Posterior cingulate gyrus (tissue), 11 donors: ENCODE data around the gene C17orf100.
"Not testable (repeated sequence)": the region's sequence is repeated elsewhere in the genome, so short reads cannot be mapped to it uniquely, and the experiment has no call there.

Source experiments
- DNase-seq, 10 donors: peaks; one replicate each; pipeline versions ENCODE4 v3.0.0 to v3.0.0-alpha.2; 2020 to 2021; ENCODE audit warnings: mixed read lengths in 3 of 10
- intact Hi-C: fragments of 100-400 bp; cut with DNase I; formaldehyde crosslinking; loops from one replicate; pipeline ENCODE4 v1.15.1; 2023

Gene C17orf100

DNA sequence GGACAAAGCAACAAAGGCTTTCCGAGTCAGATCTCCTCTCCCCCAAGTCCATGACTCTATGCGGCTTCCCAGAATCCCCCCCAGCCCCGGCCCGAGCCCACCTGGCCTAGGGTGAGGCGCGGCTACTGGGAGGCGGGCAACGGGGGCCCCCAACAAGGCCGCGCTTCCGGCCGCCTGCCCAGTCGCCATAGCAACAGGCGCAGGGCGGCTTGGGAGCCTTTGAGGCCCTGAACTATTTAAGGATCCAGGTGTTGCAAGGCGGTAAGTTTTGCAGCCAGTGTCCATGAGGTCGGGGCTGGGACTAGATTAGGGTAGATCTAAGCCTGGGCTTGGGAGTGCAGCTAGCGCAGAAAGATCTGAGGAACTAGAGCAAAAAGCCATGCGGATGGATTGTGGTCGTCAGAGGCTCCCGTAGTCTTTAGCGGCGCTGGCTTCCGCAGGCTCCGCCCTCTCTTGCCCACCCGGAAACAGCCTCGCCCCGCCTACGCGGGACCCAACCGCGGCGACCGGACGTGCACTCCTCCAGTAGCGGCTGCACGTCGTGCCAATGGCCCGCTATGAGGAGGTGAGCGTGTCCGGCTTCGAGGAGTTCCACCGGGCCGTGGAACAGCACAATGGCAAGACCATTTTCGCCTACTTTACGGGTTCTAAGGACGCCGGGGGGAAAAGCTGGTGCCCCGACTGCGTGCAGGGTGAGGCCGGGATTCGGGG lies 10.9 kb upstream of the C17orf100 start, which contains the start of the genes KIAA0753 and TXNDC17:
Gene KIAA0753, minus strand, starts transcription at position 176 of the 711 bp plus-strand sequence. CDS start 5,608 bp downstream, outside the sequence.
Gene TXNDC17, plus strand, starts transcription at position 525 of the 711 bp plus-strand sequence. Its CDS starts 23 bp downstream, at position 548.
- intact Hi-C loops = loop anchor here (1.0 to 10.0 kb wide), 2 partner anchors 11 to 166 kb away; partner anchors contain the start of genes C17orf100 and MED31
- DNase-seq = peak; percentile 84 to 98 (median 90)

DNA sequence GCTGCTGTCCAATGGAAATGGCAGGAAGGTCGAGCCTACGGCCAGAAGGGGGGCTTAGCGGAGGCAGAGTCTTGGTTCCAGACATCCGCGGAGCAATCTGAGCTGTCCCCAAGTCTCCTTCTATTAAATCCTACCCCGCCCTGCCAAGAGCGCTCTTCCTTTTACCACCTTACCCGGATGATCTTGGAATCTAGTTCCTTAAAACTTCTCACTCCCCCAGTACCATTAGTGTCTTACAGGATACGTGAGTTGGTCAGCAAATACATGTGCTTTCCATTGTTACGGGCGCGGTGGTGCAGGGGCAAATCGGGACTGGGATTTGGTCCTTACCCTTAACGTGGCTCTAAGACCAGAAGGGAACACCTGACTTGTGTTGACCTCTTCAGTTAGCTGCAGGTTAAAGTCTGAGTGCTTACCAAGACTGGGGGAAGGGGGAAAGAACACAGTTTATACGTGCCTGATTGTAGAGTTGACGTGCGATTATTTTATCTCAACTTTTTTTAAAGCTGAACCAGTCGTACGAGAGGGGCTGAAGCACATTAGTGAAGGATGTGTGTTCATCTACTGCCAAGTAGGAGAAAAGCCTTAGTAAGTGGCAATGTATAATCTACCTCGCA lies 10.2 kb upstream of the C17orf100 start:
- intact Hi-C loops = loop anchor here (1.0 to 10.0 kb wide), 2 partner anchors 10 to 167 kb away; partner anchors contain the start of genes C17orf100 and MED31
- no peak for DNase-seq

DNA sequence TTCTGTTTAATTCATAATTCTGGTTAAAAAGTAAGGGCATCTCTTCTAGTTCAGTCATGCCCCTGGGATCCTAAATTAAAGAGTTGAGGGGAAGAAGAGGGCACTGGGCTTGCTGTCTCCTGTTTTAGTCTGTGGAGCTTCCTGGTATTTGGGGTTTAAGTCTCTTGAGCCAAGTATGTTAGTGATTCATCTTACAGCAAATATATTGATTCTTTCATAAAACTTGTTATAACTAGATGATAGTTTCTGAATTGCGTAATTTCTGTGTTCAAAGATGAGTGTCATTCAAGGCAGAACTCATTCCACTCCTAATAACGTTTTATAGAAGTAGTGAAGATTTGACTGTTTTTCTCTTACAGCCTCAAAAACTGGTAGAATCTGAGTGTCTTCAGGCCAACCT lies 9.0 kb upstream of the C17orf100 start:
- intact Hi-C loops = loop anchor here (10.0 kb wide), 1 partner anchor 168 kb away; no protein-coding TSS in a partner anchor
- DNase-seq = no peak

DNA sequence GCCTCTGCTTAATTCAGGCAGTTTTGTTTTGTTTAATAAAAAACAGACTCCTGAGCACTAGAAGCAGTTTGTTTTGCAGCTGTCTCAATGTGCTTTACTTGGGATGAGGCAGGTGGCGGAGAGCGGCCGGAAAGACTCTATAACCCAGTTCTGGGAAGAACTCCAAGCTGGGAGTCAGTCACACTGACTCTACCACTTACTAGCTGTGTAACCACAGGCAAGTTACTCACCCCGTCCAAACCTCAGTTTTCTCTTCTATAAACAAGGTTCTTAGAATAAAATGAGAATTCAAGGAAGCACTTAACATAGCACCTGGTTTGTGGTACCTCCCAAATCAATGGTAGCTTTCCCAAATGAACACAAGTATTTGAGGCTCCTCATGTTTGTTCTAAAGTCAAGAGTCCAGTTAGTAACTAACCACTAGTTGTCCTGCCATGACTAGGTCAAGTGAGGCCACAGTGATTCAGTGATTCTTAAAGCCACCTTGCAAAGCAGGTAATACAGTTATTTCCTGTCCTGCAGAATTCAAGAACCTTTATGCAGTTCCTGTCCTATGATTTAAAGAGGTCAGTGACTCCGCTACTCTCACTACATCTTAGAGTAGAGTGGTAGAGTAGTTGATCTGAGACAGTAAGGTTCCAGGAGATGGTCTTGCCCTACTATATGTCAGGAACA lies 8.0 kb upstream of the C17orf100 start:
- DNase-seq = no peak
- intact Hi-C loops = loop anchor here (10.0 kb wide), 1 partner anchor 169 kb away; no protein-coding TSS in a partner anchor

DNA sequence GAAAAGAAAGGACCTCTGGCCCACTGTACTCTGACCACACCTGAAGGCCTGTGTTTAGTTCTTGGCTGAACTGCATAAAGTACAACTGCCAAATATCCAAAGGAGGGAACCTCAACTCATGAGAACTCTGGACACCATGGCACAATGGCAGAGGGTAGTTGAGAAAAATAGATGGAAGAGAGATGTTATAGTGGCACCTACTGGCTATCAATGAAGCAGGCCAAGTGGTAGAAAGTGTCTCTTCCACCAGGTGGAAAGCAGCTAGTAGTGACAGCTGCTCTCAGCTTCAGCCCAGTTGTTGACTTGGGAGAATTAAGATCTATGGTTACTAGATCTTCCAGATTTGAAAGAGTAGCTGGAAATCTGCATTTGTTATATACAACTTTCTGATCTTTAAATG lies 3.4 kb upstream of the C17orf100 start:
- DNase-seq = no peak
- intact Hi-C loops = loop anchor here (10.0 kb wide), 1 partner anchor 173 kb away; no protein-coding TSS in a partner anchor

DNA sequence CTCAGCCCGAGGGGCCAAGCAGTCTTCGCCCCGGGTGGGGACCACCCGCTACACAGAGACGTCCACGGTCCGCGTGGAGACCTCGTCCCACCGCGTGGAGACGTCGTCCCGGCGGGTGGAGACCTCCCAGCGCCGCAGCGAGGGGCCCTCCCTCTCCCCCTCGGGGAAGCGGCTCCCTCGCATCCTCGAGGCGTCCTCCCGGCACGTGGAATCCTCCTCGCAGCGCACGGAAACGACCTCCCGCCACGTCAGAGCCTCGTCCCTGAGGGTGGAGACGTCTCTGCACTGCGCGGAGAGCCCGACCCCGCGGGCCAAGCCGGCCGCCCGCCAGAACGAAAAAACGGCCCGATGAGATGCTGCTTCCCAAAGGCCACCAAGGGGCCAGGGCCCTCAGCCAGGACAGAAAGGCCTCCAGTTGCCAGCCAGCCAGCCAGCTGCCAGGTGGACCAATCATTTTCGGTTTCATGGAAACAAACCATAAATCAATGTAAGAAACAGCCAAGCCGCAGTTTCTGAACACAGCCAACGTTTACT lies 424 bp downstream of the C17orf100 start:
- DNase-seq = no peak
- intact Hi-C loops = loop anchor here (1.0 to 5.0 kb wide), 2 partner anchors 11 to 1215 kb away; partner anchors contain the start of genes C1QBP and TXNDC17

DNA sequence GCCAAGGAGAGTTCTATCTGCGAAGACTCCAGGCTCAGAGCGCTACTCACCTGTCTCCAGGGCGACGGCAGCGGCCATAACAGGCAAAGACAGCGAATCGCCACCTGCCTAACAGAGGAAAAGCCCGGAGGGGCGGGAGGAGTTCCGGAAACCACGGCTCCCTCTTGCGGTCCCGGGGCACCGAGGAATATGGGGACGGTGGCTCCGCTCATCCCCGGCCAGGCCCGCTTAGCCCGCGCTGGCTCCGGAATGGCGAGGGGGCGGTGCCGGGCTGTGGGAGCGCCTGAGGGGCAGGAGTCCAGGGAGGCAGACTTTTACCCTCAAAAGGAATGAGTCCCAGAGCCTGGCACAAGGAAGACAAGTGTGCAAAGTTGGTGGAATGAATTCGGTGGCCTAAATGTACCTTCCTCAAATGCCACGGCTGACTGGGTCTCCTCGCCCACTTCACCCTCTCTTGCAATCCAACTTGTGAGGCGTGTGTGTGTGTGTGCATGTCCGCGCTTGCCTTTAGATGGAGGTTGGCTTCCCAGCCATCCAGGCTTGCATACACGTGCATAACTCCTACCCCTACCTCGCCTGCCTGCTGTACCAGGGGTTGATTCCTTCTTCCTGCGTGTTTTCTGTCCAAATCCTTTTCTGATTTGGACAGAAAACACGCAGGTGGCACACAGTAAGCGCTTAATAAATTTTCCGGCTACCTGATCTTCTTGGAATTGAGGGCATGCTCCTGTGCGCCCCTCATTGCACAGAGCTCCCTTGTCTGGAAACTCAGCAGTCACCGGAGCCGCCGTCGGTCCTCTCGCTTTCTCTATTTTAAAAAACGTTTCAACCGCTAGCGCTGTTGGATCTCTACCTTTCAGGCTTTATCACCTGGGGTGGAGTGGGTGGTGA lies 3.5 kb downstream of the C17orf100 start:
- intact Hi-C loops = loop anchor here (5.0 kb wide), 1 partner anchor 1218 kb away; the partner anchor contains the start of gene C1QBP
- peak in 2 of 10 donors; percentile 76 to 81 for DNase-seq

DNA sequence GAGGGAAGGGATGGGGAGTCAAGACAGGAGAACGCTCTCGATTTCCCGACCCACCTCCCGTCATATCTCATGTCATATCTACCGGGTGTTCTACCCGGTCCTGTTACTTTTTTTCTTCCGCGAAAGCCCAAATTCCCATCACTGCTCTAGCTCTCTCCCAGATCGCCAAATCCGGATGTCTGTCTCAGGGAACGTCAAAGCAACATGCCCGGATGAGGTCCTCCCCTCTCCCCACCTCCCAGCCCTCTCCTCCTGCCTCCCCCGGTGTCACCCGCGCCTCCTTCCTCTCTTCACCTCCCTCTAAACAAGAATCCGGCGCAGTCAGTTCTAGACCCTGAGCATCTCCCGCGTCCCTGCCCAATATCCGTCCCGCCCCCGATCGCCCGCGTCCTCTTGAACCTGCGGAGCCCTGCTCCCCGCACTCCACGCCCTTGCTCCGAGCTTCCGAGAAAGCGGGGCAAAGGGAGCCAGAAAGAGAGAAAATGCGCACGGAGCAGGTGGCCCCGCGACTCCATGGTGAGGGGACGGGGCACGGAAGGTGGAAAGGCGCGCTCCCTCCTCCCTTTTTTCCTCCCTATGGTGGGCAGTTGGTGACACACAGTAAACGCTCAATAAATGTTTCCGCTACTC lies 4.3 kb downstream of the C17orf100 start:
- intact Hi-C loops = not testable (repeated sequence)
- DNase-seq = peak in 1 of 10 donors; percentile 69

DNA sequence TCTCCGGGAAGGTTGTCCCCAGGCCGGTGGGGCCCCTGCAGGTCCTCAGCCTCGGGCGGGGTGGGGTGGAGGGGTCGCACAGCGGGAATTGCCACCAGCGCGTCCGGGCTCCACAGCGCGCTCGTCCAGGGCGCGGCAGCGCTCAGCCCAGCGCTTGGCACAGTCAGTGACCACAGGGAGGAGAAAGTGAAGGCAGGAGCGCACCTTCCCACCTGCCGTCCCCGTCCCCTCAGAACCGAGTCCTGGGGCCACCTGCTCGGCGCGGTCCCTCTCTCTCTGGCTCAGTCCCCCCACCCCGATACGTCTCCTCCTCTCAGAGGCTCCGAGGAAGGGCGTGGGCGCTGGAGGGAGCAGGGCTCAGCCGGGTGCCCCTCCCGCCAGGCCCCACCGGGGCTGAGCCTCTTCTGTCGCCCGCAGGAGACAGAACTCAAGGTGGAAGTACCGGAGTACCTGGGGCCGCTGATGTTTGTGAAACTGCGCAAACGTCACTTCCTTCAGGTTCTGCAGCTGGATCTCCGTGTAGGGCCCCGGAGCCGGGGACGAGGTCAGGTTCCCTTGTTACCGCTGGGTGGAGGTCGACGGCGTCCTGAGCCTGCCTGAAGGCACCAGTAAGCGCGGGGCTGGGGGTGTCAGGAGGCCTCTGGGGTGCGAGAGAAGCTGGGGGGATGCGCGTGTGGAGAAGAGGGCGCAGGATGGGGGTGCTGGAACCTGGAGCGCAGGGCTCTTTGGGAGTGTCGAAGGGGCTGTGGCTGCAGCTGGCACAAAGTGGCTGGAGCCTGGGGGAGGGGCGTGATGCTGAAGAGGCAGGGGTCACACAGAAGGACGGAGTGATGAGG lies 5.5 kb downstream of the C17orf100 start:
- intact Hi-C loops = not testable (repeated sequence)

DNA sequence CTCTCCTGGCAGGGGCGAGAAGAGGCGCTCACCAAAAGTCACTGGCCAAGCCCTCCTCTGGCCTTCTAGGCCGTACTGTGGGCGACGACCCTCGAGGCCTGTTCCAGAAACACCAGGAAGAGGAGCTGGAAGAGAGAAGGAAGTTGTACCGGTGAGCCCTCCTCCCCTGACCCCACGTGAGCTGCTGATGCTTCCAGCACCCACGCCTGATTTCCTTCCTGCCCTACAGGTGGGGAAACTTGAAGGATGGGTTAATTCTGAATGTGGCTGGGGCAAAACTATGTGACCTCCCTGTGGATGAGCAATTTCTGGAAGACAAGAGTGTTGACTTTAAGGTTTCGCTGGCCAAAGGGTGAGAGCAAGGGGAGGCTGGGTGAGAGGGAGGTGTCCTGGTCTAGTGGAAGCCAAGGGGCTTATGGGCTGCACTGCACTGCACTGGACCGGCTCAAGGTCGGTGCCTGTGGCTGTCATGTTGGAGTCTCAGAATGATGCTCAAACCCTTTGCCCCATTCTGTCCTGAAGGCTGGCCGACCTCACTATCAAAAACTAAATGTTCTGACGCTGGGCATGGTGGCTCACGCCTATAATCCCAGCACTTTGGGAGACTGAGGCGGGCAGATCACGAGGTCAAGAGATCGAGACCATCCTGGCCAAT lies 6.2 kb downstream of the C17orf100 start:
- intact Hi-C loops = no loop called here
- peak in 1 of 10 donors; percentile 57 for DNase-seq

More for the DNA sequence above, 5.5 kb downstream of the C17orf100 start:
- peak in 2 of 10 donors; percentile 62 to 85 for DNase-seq

DNA sequence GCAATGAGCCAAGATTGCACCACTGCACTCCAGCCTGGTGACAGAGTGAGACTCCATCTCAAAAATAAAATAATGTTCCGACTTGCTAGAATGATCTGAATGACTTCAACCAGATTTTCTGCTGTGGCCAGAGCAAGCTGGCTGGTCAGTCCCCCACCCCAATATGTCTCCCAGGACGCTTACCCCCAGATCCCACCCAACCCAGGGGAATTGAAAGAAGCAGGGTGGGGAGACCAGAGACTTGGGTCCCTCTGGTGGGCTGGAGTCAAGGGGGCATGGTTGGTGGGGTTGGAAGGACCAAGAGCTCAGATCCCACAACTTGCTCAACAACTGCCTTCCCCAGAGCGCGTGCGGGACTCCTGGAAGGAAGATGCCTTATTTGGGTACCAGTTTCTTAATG lies 6.8 kb downstream of the C17orf100 start:
- intact Hi-C loops = not testable (repeated sequence)

DNA sequence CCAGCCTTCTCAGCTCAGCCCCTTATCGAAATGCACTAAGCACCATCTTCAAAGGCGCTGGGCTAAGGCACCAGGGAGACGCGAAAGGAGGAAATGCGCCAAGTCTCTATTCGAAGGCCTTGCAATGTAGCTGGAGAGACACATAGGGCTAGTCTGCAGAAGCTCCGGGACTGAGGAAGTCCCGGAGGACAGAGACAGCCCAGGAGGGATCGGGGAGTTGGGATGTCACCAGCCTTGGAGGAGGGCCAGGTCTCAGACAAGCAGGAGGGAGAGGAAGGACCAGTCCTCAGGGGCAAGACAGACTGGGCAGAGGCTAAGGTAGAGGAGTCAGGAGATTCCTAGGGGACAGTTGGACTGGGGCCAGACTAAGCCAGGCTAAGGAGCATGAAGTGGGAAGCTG lies 8.5 kb downstream of the C17orf100 start:
- DNase-seq = peak in 1 of 10 donors; percentile 16
- intact Hi-C loops = loop anchor here (10.0 kb wide), 1 partner anchor 175 kb away; the partner anchor contains the start of gene TEKT1

More for the DNA sequence above, 6.8 kb downstream of the C17orf100 start:
- peak in 1 of 10 donors; percentile 42 for DNase-seq

DNA sequence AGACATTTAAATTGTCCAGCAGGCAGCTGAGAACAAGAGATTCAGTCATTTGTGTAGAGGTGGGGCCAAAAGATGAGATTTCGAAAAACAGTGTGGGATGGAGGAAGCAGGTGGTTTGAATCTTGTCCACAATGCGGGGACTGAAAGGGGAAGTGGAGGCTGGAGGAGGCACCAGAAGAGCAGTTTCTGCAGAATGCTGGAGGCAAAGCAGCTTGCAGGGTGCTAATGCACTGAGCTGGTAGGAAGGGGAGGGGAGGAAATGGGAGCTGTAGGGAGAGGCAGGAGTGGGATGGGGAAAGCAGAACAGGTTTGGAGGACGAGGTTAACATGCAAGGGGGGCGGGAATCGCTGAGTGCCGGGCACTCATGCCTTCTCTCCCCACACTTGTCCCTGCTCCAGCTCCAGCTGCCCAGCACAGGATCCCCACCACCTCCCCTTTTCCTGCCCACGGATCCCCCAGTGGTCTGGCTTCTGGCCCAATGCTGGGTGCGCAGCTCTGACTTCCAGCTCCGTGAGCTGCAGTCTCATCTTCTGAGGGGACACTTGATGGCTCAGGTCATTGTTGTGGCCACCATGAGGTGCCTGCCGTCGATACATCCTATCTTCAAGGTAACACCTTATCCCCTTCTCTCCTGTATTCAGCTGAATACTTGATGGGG lies 9.4 kb downstream of the C17orf100 start:
- intact Hi-C loops = loop anchor here (10.0 kb wide), 1 partner anchor 174 kb away; the partner anchor contains the start of gene TEKT1
- DNase-seq = peak in 2 of 10 donors; percentile 81 to 83

DNA sequence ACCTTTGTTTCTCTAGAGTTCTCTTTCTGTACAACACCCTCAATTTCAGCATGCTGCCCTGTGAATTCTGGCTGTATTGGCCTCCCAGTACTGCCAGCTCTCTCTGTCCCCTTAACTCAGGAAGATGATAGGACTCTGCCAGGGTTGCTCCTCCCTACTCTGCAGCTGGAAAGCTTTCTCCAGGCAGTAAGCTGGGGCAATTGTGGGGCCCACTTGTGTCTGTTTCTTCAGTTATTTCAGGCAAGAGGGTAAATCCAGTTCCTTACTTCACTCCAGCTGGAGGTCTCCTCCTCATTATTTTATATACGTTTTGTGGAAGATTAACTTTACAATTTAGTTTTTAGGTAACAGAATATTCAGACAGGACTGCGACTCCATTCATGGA lies 9.9 kb downstream of the C17orf100 start:
- intact Hi-C loops = loop anchor here (10.0 kb wide), 1 partner anchor 173 kb away; the partner anchor contains the start of gene TEKT1
- DNase-seq = peak in 1 of 10 donors; percentile 26

DNA sequence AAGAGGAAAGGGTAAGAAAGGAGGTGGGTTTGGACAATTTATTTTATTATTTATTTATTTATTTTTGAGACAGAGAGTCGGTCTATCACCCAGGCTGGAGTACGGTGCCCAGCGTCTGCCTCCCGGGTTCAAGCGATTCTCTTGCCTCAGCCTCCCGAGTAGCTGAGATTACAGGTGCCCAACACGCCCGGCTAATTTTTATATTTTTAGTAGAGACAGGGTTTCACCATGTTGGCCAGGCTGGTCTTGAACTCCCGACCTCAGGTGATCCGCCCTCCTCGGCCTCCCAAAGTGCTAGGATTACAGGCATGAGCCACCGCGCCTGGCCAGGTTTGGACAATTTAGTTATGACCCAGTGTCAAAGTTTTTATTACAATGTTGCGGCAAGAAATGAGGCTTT lies 11.6 kb downstream of the C17orf100 start:
- intact Hi-C loops = loop anchor here (10.0 kb wide), 1 partner anchor 172 kb away; the partner anchor contains the start of gene TEKT1
- peak in 2 of 10 donors; percentile 30 to 53 for DNase-seq

DNA sequence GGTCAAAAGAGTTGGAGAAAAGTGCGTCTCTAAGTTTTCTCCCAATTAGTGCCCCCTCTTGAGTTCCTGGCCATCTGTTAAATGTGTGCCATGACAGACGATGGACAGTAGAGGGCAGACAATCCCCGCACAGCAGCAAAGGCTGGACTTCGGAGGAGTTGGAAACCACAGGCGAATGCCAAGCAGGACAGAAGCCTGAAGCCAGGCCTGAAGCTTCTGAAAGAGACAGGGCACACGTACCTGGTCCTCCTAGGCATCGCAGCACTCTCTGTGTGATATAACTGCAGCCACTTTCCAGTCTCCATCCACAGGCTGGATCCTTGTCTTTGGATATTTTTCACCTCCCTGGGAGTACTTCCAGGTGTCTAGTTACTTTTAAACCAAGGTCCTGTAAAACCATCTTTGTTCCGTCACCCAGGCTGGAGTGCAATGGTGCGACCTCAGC lies 14.5 kb downstream of the C17orf100 start:
- DNase-seq = peak; percentile 59 to 96 (median 77)
- intact Hi-C loops = loop anchor here (2.0 to 10.0 kb wide), 2 partner anchors 169 to 339 kb away; partner anchors contain the start of gene TEKT1
